KMS-11 (cell line): ENCODE results near the gene SASH3.

Experiments
- H2AFZ ChIP-seq: fragments of 200-600 bp; sonication (generic); 2 replicates; pipeline ENCODE4 v1.6.1; 2016; ENCODE audit warnings: antibody characterized with exemption, mixed run types, low read depth
- H3K27ac ChIP-seq: fragments of 200-600 bp; sonication (generic); 2 replicates; pipeline ENCODE4 v1.6.1; 2016; ENCODE audit warnings: mild to moderate bottlenecking, mixed run types
- H3K27me3 ChIP-seq: fragments of 200-600 bp; sonication (generic); 2 replicates; pipeline ENCODE4 v1.6.1; 2017; ENCODE audit warnings: mild to moderate bottlenecking, low read depth, mixed run types, moderate library complexity; ENCODE audit not compliant: insufficient read depth
- H3K36me3 ChIP-seq: fragments of 200-600 bp; sonication (generic); 2 replicates; pipeline ENCODE4 v1.6.1; 2017; ENCODE audit warnings: mild to moderate bottlenecking, mixed run types; ENCODE audit not compliant: insufficient read depth
- H3K4me1 ChIP-seq: fragments of 200-600 bp; sonication (generic); 2 replicates; pipeline ENCODE4 v1.6.1; 2016; ENCODE audit warnings: mild to moderate bottlenecking, low read depth, mixed run types; ENCODE audit not compliant: poor library complexity, severe bottlenecking
- H3K4me2 ChIP-seq: fragments of 200-600 bp; sonication (generic); 2 replicates; pipeline ENCODE4 v1.7.0; 2016; ENCODE audit warnings: mild to moderate bottlenecking, mixed run types
- H3K4me3 ChIP-seq: fragments of 200-600 bp; sonication (generic); IDR thresholded peaks from 2 replicates; pipeline ENCODE4 v1.6.1; 2017; ENCODE audit warnings: low read depth, low read length, mixed read lengths; ENCODE audit not compliant: insufficient read depth
- H3K79me2 ChIP-seq: fragments of 200-600 bp; sonication (generic); 2 replicates; pipeline ENCODE4 v1.6.1; 2016; ENCODE audit warnings: low read depth, mixed run types; ENCODE audit not compliant: insufficient read depth
- H3K9ac ChIP-seq: fragments of 200-600 bp; sonication (generic); 2 replicates; pipeline ENCODE4 v1.6.1; 2016; ENCODE audit warnings: mild to moderate bottlenecking, mixed run types
- H4K20me1 ChIP-seq: fragments of 200-600 bp; sonication (generic); 2 replicates; pipeline ENCODE4 v1.6.1; 2016; ENCODE audit warnings: mild to moderate bottlenecking, mixed run types; ENCODE audit not compliant: insufficient read depth
- TF ChIP-seq, protein P1 (sequence below): fragments of 200-600 bp; sonication (generic); conservative IDR thresholded peaks from 2 replicates; pipeline ENCODE4 v1.6.1; 2017; ENCODE audit warnings: low read depth, mild to moderate bottlenecking, antibody characterized with exemption, low read length, moderate library complexity, mixed read lengths

Gene SASH3

DNA sequence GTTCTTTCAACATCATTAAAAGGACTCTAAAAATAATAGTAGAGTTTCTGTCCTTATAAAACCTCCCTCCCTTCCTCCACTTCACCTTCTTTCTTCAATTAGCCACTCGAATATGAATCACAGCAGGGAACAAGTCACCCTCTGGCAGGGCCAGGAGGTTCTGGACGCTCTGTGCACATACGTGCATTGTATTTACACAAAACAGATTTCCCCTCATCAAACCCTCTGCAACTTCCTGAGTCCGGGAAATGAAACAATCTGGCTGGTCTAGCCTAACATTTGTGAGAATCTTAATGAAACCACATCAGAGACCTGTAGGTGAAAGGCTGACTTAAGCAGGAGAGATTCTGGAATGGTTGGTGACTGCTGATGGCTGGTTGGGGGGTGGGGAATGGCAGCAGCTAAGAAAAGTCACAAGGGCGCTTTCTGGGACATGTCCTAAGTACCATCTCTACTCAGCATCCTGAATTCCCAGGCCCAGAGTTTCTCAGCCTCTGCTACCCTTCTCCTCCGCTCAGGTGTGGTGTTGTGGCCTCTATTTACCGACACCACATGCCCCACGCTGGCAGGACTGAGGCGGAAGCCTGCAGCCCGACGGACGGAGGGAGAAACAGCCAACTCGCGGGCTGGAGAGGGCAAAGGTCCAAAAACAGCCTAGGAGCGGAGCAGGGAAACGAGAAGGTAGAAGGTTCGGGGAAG lies 62.9 kb downstream of the SASH3 start:
- peak overlapping the region; percentile 26; the same call in 1 of the 2 replicates for H3K27ac ChIP-seq
- TF ChIP-seq, protein P1, sequence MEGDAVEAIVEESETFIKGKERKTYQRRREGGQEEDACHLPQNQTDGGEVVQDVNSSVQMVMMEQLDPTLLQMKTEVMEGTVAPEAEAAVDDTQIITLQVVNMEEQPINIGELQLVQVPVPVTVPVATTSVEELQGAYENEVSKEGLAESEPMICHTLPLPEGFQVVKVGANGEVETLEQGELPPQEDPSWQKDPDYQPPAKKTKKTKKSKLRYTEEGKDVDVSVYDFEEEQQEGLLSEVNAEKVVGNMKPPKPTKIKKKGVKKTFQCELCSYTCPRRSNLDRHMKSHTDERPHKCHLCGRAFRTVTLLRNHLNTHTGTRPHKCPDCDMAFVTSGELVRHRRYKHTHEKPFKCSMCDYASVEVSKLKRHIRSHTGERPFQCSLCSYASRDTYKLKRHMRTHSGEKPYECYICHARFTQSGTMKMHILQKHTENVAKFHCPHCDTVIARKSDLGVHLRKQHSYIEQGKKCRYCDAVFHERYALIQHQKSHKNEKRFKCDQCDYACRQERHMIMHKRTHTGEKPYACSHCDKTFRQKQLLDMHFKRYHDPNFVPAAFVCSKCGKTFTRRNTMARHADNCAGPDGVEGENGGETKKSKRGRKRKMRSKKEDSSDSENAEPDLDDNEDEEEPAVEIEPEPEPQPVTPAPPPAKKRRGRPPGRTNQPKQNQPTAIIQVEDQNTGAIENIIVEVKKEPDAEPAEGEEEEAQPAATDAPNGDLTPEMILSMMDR, result no peak
- peaks cover 12% of the 10 kb centered on the region for H3K4me1 ChIP-seq
- H3K27me3 ChIP-seq, result no peaks in the 10 kb centered on the region
- H3K36me3 ChIP-seq, result no peaks in the 10 kb centered on the region
- peak overlapping the region; percentile 81 for H3K9ac ChIP-seq
- peak overlapping the region; percentile 63 for H3K4me2 ChIP-seq
- H2AFZ ChIP-seq, result peak overlapping the region; percentile 87
- no peaks in the 10 kb centered on the region for H3K79me2 ChIP-seq
- no peak overlapping the region for H3K4me3 ChIP-seq
- H4K20me1 ChIP-seq, result no peaks in the 10 kb centered on the region

DNA sequence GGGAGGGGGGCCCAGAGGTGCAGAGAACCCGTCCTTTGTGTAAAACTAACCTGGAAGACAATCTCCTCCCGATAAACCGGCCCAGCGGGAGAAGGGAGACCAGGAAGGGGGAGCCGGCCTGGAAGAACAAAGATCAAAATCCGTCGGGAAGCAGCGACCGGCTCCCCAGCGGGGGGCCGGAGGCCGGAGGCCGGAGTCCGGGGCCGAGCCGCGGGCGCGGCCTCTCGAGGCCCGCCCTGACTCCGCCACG lies 63.4 kb downstream of the SASH3 start:
- TF ChIP-seq, protein P1, result no peak
- Histone ChIP-seq H3K27ac (peak overlapping the region; percentile 26; the same call in 1 of the 2 replicates), H3K36me3 (no peaks in the 10 kb centered on the region), H3K4me3 (no peak overlapping the region), H3K4me2 (peak overlapping the region; percentile 63), H3K4me1 (peaks cover 12% of the 10 kb centered on the region), H3K27me3 (no peaks in the 10 kb centered on the region), H3K9ac (peak overlapping the region; percentile 81), H4K20me1 (no peaks in the 10 kb centered on the region), H2AFZ (peak overlapping the region; percentile 87), H3K79me2 (no peaks in the 10 kb centered on the region)

DNA sequence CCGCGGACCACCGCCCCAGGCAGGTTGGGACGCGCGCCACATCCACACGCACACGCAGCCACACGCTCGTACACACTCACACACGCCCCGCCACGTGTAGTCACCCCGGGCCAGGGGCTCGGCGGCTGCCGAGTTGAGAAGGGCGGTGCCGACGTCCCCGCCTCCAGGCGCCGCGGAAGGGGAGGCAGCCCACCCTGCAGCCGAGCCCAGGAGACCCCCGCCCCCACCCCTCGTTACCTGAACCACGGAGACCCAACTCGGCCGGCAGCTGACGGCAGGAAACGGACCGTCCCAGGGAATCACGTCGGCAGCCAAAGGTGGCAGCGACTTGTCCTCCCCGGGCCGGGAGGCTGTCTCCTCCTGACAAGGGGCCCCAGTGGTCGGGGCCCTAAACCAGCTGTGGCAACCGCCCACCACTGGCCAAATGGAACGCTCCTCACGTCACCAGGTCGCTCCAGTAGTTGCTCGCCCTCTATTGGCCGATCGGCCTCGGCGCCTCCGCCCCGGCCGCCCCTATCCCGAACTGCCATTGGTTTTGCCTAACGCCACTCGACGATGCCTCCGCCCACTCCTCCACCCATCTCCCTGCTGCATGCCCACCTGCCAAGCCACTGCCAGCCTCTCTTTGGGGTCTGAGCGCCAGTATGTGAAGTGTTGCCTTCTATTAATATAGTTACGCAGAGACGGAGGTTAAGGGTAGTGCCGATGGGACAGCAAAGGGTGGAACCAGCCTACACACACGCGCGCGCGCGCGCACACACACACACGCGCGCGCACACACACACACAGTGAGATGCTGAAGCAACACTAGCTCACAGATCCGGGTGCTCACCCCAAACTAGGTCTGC lies 63.9 kb downstream of the SASH3 start, which contains the start of gene ZDHHC9:
Gene ZDHHC9, minus strand, starts transcription at position 428 of the 848 bp plus-strand sequence. CDS start 1,941 bp downstream, outside the sequence.
- TF ChIP-seq, protein P1, result peak; percentile 31; the same call in 1 of the 2 replicates
- Histone ChIP-seq H2AFZ (peak within 1 kb of the TSS; percentile 87), H3K4me1 (peaks cover 12% of the 10 kb centered on the region), H3K4me2 (peak within 1 kb of the TSS; percentile 85), H3K79me2 (no peaks in the 10 kb centered on the region), H3K9ac (peak within 1 kb of the TSS; percentile 81), H3K36me3 (no peaks in the 10 kb centered on the region), H3K27ac (peak within 1 kb of the TSS; percentile 26; the same call in 1 of the 2 replicates), H3K4me3 (no peak within 1 kb of the TSS), H4K20me1 (no peaks in the 10 kb centered on the region), H3K27me3 (no peaks in the 10 kb centered on the region)
